Measurements from ENCODE around the gene SMCO4.

Gene SMCO4

DNA sequence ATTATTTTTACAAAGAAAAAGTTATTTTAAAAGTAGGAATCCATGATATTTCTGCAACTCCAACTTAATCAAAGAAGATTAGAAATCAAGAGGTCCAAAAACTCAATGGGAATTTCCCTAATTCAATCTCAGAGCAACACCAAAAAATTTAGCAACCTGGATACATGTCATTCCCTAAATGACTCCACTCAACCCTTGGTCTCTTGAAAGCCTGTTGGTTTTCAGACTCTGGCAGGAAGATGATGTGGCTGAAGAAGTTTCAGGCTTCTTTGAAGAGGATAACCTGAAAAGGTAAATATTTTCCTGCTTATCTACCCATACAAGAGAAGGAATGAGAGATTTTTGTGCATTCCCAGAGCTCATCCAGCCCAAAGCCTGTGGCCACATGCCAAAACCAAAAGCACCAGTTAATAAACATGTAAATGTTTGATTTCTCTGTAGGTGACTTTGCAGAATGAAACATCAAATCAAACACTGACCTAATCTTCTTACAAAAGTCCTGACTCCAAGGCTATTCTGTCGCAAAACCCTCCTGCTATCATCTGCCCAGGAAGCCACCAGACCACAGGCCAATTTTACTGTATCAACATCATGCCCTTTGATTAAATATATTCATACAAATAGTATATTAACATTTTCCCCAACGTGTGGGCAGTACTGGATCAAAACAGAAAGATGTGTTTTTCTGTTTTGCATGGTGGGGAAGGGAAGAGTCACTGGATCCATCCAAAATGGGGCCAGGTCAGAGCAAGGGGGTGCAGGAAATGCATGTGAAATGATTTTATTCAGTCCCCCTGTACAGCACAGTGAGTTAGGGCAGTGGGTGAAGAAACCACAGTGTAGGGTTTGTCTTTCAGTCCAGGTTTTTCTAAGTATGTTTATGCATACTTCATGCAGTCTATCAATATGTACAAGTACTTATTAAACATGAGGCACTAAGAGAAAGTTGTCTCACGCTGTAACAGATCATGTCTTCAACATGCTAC lies 38.8 kb downstream of the SMCO4 start:
- DNase-seq (ENCODE audit: low spot score): no peak

DNA sequence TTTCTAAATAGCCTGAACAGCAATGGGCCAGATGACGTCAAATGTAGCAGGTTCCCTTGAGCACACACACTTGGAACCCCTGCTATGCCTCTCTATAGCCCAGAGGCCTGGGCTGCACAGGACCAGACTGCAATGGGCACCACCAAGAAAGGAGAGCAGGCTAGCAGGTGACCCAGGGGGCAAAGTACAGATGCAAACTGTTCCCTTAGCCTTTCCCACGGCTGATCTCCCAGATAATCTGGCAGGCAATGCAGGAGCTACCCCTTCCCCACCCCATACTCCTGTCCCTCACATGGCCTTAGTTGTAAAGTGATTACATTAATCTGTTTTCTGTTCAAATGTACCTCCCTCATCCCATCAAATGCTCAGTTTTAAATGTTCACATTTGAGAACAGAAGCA lies 41.3 kb downstream of the SMCO4 start:
- DNase-seq (ENCODE audit: low spot score): no peak

DNA sequence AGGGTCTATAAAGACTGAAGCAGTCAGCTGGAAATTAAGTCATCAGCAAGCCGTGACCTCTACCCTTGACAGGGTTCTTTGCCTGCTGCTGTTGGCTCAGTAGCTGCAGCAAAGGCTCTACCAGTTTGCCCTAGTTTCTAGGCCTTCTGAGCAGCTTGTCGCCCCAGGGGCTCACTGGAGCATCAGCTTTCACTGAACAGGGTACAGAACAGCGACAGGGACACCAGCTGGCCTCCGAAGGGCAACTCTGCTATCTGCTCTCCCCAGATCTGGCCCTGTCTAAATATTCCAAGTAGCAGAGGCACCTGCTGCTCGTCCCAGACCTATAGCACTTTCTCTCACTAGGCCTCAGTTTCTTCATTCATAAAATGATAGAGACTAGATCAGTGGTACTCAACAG lies 42.4 kb downstream of the SMCO4 start:
- no peak for DNase-seq (ENCODE audit: low spot score)

DNA sequence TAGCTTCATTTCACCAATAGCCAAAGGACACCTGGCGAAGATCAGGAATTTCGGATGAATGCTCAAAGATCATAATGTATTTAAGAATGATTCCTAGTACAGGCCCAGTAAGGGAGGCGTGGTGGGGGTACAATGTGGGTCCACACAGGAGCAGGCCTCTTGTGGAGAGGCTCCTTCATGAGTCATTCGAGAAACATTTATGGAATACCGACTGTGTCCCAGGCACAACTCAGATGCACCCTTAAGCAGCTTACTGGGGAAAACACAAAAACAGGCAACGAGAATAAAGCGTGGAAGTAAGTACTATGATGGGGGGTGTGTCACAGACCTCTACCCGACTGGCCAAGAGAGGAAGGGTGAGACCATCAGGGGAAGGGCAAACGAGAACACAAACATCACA lies 44.5 kb downstream of the SMCO4 start:
- DNase-seq (ENCODE audit: low spot score): no peak

DNA sequence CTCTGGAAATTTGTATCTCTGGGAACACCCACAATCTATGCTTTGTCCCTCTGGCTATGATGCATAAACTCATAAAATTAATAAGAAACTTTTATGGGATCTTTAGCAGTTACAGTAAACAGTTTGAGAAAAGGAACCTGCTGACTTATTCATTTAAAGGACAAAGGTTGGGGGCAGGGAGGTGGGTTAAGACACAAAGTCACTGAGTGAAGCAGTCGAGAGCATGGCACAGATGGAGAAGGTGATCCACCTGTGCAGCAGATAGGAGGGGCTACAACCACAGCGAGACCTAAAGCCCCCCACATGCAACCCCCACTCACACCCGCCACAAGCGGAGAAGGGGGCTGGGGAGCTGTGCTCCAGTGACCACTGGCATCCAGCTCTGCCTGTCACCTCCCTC lies 45.0 kb downstream of the SMCO4 start:
- DNase-seq (ENCODE audit: low spot score): no peak

DNA sequence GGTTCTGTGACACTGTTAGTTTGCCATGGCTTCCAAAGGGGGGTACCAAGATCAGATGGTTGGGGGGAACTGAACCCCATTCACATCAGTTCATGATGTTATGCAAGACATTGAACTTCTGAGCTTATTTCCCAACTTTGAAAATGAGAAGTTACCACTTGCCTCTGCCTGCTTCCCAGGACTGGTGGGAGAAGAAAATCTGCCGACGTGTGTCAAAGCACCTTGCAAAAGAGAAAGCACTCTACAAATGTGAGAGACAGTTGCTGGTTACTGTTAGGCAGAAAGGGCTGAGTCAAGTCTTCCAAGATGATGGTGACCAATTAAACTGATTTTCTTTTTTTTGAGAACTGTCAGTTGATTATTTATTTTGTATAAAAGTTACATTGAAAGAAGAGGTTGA lies 45.6 kb downstream of the SMCO4 start:
- no peak for DNase-seq (ENCODE audit: low spot score)

DNA sequence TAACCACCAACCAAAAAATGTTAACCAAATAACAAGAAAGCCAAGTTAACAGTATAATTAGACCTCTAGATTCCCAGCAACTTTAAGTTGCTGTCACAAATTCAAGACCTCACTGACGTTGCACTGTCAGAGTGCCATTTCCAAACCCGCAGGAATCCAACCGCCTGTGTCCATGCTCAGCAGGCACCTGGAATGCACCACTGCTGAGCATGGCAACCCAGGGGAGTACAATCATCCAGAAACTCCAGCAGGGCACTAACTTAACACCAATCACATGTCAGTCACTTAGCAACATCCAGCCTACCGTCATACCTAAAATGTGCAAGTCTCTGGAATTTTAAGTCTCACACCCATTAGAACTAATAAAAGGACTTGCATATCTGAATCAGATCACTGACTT lies 48.8 kb downstream of the SMCO4 start:
- no peak for DNase-seq (ENCODE audit: low spot score)

DNA sequence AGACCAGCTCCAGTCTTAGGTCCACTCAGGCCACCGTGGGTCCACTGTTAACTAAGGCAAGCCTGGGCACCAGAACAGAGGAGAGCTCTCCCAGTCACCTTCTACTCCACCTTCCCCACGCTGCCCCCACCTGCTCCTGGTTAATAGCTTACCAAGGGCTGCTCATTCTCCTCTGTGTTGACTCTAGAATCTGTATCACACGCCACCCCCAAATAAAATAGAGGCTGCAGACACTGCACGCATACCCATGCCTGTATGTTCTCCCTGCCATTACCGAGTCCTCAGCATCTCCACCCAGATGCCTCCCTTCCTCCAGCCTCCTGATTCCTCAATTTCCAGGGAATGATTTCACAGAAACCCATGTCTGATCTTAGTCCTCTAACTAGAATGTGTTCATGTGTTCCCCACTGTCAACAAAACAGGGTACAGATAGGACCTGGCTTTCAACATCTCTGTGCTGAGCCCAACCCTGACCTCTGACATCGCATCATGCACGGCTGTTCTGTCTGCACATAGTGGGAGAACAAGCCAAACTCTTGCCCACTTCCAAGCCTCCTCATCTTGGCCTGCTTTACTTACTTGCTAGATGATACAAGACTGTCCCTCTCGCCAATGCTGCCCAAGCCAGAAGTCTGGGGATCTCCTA lies 49.8 kb downstream of the SMCO4 start:
- DNase-seq (ENCODE audit: low spot score): no peak

DNA sequence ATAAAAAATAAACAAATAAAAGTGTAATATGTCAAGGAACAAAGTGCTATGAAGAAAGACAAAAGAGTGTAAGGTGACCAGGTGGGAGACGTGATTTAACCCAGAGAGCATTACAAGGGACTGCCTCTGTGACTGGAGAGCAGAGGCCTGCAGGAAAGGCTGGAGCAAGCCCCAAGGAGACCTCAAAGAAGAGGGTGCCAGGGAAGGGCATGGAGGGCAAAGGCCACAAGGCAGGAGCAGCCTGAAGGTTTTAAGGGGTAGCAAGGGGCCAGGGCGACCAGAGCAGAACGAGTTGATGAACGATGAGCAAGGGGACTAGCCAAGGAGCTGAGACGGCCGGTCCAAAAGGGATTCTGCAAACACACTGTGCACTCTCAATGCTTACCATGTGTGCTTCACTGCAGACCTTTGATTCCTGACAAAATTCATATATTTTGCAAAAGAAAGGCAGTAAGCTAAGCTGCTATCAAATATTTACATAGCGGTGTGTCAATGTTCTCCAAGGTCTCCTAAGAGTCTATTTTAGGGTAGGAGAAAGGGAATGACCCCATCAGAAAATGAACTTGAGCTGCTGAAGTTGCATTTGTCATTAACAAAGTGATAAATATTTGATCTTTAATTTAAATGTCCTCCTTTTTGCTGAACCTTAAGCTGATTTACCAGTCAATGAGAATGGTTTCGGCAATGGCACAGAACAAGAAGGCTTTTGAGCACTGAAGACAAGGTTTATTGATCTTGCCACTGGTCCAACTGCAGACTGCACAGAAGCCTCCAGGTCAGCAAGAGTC lies 50.5 kb downstream of the SMCO4 start:
- DNase-seq (ENCODE audit: low spot score): no peak

DNA sequence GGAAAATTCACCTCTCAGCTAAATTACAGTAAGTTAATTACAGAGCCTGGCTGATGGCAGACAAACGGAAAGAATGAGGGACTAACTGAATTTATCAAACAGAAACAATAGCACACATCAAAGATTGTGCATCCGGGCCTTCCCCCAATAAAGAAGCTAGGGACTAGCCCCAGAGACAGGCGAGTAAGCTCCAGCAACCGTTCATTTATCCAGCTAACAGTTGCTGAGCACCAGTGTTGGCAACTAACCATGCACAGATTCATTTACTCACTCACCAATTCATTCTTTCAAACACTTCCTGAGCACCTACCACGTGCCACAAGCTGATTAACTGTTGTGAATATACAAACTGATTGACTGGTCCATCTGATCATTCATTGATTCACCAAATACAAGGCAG lies 51.2 kb downstream of the SMCO4 start:
- DNase-seq (ENCODE audit: low spot score): no peak

DNA sequence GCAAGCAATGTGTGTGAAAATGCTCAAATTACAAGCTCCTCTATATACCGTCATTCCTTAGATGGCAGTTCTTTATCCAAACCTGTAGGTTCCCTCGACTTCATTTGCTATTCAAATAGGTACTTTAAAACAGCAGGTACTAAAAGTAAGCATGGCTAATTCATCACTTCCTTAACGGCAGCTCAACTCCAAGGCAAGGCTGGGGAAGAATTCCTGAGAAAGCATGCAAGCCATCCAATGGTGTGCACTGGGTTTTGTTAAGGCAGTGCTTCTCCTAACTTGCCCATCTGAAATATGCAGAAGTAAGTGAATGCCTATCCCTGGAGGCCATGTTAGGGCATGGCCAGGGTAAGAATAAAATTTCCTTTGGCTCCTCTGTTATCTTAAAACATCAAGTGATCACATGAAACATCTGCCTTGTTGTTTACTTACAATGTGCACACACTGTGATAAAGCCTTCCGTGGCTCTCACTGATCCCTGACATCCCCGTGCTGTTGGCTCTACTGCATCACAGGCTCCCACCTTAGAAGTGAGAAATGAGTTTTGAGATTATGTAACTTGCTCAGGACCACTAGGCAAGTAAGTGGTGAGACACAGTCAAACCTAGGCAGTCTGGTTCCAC lies 52.1 kb downstream of the SMCO4 start:
- no peak for DNase-seq (ENCODE audit: low spot score)

DNA sequence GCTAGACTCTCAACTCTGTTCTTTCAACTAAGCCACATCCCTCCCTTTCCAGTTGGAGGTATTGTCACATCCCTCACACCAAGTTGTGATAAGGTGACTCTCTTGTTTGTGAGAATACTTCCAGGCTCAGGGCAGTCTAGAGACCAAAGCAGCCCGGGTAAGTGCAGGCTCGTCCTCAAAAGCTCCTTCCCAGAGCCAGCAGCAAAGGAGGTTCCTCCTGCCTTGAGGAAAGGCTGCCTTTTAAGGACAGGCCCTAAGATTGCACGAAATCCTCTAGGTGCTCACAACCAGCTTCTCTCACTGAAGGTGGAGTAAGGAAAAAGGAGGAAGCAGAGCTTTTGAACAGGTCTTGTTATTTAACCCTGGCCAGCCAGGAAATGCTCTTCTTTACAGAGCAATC lies 53.4 kb downstream of the SMCO4 start:
- DNase-seq (ENCODE audit: low spot score): no peak

DNA sequence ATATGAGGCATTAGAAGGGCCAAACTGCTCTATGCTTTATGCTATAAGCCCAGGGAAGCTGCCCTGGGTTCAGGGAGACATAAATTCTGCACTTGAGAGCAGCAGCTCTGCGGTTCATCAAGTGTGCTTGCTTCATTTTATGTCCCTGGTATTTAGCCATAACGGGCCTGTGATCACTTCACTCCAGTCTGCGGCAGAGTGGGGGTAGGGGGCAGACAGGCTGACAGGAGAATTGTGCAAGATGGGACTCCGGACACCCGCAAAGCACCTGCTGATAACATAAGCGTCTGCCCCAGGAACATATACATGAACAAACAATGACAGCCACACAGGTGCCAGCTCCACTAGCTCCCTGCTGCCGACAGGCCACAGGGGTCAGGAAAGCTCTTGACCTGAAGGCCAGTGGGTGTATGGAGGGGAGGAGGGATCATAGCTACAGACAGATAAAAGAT lies 56.1 kb downstream of the SMCO4 start:
- DNase-seq (ENCODE audit: low spot score): no peak

DNA sequence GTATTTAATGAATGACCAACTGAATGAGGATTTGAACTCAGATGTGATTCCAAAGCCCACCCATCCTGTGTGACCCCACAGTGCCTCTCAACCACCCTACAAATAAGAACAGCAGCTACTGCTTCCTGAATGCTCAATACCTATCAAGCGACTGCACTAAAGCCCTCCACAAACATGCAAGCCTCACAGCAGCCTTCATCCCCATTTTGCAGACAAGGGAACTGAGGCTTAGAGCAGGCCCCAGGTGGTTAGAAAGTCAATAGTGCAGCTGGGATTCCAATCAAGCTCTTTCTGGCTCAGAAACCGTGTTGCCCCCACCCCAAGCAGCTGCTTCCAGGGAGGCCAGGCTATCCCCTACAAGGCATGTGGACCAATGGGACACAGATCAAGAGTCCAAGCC lies 57.2 kb downstream of the SMCO4 start:
- DNase-seq (ENCODE audit: low spot score): no peak

DNA sequence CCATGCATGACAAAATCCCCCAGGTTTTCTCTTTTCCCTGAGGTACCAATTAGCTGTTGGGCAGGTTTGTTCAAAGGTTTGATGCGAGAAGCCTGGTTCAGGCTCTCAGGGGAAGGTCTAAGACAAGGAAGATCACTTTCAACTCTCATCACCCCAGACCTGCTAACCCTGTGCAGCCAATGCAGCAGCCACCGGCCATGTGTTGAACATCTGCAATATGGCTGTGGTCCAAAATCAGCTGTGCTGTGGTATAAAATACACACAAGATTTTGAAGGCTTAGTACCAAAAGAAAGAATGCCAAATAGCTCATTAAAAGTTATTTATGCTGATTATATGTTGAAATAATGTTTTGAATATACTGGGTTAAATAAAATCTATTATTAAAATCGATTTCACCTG lies 58.5 kb downstream of the SMCO4 start:
- DNase-seq (ENCODE audit: low spot score): no peak

DNA sequence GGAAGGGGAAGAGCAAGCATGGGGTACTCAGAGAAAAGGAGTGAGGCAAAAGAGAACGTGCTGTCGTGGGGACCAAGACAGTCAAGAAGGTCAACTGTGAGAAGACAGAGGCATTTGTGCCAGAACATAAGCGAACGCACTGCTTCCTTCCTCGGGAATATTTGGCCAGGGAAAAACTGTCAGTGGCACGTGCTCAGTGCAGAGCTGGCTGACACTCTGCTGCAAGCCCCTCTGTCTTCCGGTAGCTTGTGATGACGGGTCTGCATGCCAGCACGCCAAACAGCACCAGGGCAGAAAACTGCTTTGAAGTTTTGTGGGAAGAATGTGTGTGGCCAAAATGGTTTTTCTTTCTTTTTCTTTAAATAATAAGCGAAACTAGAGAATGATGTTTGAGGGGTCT lies 60.6 kb downstream of the SMCO4 start:
- DNase-seq (ENCODE audit: low spot score): no peak

DNA sequence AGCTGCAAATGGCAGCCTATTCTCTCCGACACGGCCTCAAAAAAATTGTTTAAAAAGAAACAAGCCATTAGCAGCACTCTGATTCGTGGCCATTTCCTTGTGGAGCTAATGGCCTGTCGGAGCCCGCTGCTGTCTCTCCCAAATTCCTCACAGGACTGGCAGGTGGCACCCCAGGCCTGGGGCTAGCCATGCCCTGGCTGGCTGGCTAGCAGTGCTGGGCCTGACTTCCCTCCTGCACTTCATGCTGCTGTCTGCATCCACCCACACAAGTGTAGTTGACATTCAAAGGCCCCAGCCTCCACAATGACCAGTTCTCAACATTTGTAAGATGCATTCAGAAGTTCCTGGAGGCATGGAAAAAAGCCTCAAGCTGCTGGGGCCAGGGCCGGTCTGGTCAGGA lies 61.5 kb downstream of the SMCO4 start:
- DNase-seq (ENCODE audit: low spot score): no peak

DNA sequence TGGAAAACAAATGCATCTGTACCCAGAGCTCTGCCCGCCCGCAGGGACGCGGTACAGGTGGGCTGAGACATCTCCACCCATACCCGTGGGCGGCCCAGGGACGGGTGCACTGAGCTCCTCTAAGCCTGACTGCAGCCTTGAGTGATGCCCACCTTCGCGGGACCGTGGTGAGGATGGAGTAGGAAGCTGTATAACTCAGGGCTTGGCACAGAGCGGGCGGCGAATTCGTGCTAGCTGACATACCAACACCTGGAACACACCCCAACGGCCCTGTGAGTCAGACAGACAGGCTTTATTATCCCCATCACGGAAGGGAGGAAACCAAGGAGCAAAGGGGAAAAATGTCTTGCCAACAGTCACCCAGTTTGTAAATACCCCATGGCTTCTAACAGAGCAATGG lies 61.9 kb downstream of the SMCO4 start:
- no peak for DNase-seq (ENCODE audit: low spot score)

DNA sequence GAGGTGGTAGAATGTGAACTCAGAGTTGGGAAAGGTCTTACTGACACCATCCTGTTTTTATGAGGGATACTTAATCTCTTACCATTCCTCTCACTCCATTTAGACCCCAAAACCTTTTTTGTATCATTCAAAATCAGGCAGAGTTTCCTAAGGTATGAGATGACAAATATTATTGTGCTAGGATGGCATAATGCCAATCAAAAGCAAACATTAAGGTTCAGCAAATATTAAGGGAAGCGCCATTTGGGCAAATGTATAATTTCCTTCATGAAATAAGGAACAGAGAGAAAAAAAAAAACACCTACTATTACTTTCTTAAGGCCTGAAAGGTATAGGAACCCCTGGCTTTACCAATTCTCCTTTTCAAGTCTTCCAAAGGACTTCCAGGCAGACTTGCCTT lies 62.4 kb downstream of the SMCO4 start:
- no peak for DNase-seq (ENCODE audit: low spot score)

DNA sequence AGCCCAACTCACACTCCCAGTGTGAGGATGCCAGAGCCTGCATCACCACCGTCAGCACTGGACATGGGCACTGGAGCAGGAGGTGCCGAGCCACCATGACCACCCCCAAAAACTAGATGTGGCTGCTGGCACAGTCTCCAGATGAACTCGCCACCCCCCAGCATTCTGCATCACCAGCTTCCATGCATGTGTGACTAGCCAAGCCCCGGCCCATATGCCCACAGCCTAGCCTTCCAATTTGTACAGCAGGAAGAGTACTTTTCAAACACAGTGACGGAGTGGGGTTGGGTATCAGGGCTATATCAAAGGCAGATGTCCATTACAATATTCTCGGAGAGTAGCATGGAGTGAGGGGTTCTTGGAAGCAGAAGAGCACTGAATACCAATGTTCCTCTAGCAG lies 62.9 kb downstream of the SMCO4 start:
- no peak for DNase-seq (ENCODE audit: low spot score)

DNA sequence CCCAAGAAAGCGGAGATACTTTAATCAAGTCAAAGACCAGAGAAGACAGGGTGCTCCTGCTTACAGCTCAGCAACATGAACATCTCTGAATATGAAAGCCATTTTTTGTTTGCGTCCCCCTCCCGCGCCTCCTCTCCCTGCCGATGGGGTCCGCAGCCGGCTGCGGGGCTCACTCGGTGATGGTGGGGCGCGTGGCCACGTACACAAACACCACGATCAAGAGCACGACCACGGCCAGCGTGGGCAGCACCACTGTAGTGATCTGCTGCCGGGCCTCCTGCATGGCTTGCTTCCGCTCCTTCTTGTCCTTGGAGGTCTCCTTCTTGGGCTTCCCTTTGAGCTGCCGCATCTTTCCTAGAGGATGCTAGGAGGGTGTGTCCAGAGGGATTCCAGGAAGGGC lies 64.3 kb downstream of the SMCO4 start:
- no peak for DNase-seq (ENCODE audit: low spot score)

DNA sequence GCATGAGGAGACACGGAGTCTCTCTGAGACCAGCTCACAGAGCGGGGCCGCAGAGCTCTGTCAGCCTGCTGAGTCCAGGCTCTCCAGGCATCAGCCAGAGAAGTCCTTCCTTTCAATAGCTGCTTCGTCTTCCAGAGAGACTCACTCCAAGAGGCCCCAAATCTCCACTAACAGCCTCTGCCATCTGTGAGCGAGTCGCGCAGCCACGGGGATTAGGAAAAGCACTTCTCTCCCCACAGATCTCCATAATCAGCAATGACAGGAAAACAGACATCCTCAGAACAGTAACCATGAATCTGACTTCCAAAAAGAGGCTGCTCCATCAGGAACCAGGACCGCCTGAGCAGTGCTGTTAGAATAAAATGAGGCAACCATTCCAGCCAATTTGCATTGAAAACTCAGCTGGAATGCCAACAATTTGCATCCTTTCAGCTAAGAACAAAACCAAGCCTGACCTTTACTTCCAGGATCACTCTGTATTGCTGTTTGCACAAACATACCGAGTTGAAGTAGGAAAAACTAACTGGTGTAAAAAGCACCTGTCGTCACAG lies 65.4 kb downstream of the SMCO4 start:
- no peak for DNase-seq (ENCODE audit: low spot score)

Measured in left forelimb (tissue), 1 donor.